Measurements from ENCODE around the gene USP40.
"Not testable (repeated sequence)": the region's sequence is repeated elsewhere in the genome, so short reads cannot be mapped to it uniquely, and the experiment has no call there.

- not testable (repeated sequence) for TF ChIP-seq CTCF, POLR2A (IDR thresholded peaks at IDR 0.05)
Measured at GRCh38 chr2:233583217-233583965, 16.8 kb upstream of the USP40 start.
